ENCODE results near the gene VIM.

The VIM gene

DNA sequence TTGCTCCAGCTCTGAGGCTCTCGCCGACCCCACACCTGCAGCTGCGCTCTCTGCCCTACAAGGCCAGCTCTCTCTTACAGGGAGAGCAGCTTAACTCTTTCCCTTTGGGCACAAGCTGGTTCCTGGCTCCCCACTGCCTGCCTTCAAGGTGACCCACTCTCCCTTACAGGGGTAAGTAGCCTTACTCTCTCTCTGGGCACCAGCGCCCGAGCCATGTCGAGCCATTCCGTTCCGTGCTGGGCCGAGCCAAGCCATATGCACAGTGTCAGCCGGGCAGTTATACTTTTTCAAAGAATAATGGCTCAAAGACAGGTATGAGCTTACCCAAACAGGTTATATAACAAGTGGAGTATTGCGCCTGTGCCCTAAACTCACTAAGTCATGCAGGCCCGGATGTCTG lies 44.6 kb downstream of the VIM start:
- TF ChIP-seq, protein P1, sequence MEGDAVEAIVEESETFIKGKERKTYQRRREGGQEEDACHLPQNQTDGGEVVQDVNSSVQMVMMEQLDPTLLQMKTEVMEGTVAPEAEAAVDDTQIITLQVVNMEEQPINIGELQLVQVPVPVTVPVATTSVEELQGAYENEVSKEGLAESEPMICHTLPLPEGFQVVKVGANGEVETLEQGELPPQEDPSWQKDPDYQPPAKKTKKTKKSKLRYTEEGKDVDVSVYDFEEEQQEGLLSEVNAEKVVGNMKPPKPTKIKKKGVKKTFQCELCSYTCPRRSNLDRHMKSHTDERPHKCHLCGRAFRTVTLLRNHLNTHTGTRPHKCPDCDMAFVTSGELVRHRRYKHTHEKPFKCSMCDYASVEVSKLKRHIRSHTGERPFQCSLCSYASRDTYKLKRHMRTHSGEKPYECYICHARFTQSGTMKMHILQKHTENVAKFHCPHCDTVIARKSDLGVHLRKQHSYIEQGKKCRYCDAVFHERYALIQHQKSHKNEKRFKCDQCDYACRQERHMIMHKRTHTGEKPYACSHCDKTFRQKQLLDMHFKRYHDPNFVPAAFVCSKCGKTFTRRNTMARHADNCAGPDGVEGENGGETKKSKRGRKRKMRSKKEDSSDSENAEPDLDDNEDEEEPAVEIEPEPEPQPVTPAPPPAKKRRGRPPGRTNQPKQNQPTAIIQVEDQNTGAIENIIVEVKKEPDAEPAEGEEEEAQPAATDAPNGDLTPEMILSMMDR (IDR thresholded peaks at IDR 0.05; ENCODE audit: low read depth, low read length) = no peak
- in situ Hi-C loops (cut with HindIII; ENCODE audit: low sequenced_read_pairs) = no loop called here
- no peak for DNase-seq (ENCODE audit: low read depth, low spot score)
- H3K4me3 ChIP-seq (ENCODE audit: low read depth, low read length) = no peak overlapping the region

DNA sequence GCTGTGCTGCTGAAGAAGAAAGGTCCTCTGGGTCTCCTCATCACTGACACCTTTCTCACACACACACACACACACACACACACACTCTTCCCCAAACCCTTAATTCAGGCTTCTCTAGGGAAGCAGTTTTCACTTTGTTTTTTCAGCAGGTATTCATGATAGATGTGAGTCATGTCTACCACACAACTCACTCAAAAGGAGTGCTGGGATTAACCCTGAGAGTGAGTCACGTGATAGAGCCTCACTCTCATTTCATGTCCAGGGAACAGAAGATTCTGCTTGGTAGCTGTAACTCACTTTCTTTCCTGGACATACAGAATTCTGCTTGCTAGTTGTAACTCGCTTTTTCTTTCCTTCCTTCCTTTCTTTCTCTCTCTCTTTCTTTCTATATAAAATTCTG lies 45.4 kb downstream of the VIM start:
- peak; percentile 60 for DNase-seq (ENCODE audit: low read depth, low spot score)
- no peak overlapping the region for H3K4me3 ChIP-seq (ENCODE audit: low read depth, low read length)
- in situ Hi-C loops (cut with HindIII; ENCODE audit: low sequenced_read_pairs) = no loop called here
- TF ChIP-seq, protein P1 (IDR thresholded peaks at IDR 0.05; ENCODE audit: low read depth, low read length) = no peak

DNA sequence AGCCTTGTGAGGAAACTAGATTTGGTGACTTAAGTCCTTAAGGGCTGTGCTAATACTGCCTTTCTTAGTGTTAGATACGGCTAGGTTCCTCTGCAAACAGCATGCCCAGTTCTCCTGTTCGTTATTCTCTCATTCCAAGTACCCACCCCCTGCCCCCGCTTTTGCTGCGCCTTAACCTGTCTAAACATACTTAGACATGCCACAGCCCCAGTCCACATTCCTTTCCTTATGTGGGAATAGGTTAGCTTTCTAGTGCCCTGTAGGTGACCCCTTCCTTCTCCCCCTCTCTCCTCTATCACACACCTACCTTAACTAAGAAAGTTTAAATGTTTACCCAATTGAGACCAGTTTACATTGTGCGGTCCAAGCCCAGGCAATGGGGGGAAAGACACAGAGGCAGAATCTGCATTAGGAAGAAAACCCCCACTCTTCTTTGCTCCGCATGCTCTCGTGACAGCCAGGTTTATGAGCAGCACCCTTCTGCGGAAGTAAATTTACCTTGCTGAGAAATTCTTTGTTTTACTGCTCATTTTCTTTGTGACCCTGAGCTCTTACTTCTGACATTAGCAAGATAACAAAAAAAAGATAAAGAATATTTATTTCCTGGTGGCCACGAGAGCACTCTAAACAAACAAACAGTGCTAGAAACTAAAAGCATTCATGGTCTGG lies 48.8 kb downstream of the VIM start:
- in situ Hi-C loops (cut with HindIII; ENCODE audit: low sequenced_read_pairs) = no loop called here
- H3K4me3 ChIP-seq (ENCODE audit: low read depth, low read length) = no peak overlapping the region
- TF ChIP-seq, protein P1 (IDR thresholded peaks at IDR 0.05; ENCODE audit: low read depth, low read length) = no peak
- DNase-seq (ENCODE audit: low read depth, low spot score) = no peak

DNA sequence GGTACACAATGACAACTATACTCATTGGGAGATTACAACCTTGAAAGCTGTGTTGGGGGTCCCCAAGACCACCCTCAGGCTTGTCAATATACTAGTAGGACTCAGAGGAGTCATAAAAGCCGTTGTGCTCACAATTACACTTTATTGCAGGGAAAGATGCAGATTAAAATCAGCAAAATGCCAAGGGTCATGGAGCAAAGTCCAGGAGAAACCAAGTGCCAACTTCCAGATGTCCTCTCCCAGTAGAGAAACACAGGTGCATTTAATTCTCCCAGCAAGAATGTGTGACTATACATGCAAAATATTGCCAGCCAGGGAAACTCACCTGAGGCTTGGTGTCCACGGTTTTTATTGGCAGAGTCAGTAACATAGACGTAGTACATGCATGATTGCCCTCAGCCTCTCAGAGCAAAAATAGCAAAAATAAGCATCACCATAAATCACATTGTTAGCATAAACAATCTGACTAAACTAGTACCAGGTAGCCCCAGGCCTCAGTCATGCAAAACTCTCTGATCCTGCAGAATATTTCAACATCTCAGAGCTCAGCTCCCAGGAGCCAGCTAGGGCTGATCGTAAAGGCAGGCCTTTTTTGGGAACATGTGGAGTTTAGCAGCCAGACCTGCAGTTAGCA lies 50.7 kb downstream of the VIM start:
- DNase-seq (ENCODE audit: low read depth, low spot score) = no peak
- H3K4me3 ChIP-seq (ENCODE audit: low read depth, low read length) = no peak overlapping the region
- TF ChIP-seq, protein P1 (IDR thresholded peaks at IDR 0.05; ENCODE audit: low read depth, low read length) = no peak
- in situ Hi-C loops (cut with HindIII; ENCODE audit: low sequenced_read_pairs) = no loop called here

DNA sequence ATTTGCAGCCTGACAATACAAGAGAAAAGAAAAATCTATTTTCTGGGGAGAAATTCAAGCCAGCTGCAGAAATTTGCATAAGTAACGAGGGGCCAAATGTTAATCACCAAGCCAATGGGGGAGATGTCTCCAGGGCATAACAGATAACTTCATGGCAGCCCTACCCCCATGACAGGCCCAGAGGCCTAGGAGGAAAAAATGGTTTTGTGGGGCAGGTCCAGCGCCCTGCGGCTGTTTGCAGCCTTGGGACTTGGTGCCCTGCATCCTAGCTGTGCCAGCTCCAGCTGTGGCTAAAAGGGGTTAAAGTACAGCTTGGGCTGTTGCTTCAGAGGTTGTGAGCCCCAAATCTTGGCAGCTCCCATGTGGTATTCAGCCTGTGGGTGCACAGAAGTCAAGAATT lies 54.3 kb downstream of the VIM start:
- no peak for DNase-seq (ENCODE audit: low read depth, low spot score)
- no peak overlapping the region for H3K4me3 ChIP-seq (ENCODE audit: low read depth, low read length)
- TF ChIP-seq, protein P1 (IDR thresholded peaks at IDR 0.05; ENCODE audit: low read depth, low read length) = no peak
- in situ Hi-C loops (cut with HindIII; ENCODE audit: low sequenced_read_pairs) = no loop called here

DNA sequence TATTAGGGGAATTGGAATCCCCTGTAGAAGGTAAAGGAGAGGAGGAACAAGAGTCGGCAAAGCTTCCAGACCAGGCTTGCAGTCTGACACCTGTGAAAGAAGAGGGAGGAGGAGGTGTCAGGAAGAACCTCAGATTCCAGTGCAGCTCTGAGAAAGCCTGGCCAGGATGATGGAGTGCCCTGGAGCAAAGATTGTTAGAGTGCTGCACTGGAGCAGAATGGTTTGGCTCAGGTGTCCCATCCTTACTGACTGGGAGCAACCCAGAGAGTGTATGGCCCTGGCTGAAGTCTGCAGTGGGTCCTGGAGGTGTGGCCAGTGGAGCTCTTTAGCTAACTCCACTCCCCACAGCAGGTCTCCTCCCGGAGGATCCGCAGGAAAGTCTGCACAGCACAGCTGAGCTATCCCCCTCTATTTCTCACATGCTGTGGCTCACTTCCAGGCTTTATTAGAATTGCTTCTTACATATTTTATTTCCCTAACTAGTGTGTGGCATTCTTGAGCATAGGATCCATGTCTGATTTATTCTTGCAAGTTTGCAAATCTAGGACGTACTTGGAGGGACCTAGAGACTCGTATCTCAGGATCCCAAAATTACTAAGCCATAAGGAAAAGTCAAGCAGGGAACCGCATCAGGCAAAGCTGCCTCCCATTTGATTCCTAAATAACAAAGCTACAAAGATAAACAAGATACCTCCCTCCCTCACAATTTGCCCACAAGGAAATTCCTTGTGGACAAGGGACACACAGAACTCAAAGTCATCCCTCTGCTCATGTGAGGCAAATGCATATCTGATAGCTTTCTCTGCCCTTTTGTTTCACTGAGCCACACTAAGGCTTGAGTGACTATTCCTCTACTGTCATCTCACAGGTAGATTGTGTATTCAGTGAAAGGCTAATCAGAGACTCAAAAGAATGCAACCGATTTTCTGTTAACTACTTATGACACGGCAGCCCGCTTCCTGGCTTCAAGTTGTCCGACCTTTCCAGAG lies 58.8 kb downstream of the VIM start:
- no peak for DNase-seq (ENCODE audit: low read depth, low spot score)
- H3K4me3 ChIP-seq (ENCODE audit: low read depth, low read length) = no peak overlapping the region
- in situ Hi-C loops (cut with HindIII; ENCODE audit: low sequenced_read_pairs) = no loop called here

More for the DNA sequence above, 58.8 kb downstream of the VIM start:
- TF ChIP-seq, protein P1 (IDR thresholded peaks at IDR 0.05; ENCODE audit: low read depth, low read length) = no peak

Data from astrocyte of the spinal cord (primary cell).